RPMI8226 (cell line): ENCODE measurements around the gene RBM4.

ENCODE experiments used
- DNase-seq: peaks from one replicate; pipeline ENCODE4 v3.0.0-alpha.2; 2015

The RBM4 gene

GRCh38 chr11:66659763-66660162 lies 21.3 kb downstream of the RBM4 start:
- DNase-seq: no peak

- DNase-seq: no peak
These were observed 25.3 kb downstream of the RBM4 start for GRCh38 chr11:66663741-66664296.

- DNase-seq: no peak
These were observed 26.9 kb downstream of the RBM4 start for GRCh38 chr11:66665369-66665768.

- DNase-seq: no peak
These were observed 32.3 kb downstream of the RBM4 start for GRCh38 chr11:66670816-66671215.

- no peak for DNase-seq
These were observed 36.6 kb downstream of the RBM4 start for GRCh38 chr11:66674964-66675602.

- no peak for DNase-seq
These were observed 37.9 kb downstream of the RBM4 start for GRCh38 chr11:66676282-66676919.

- no peak for DNase-seq
These were observed 38.6 kb downstream of the RBM4 start for GRCh38 chr11:66676931-66677598.

- DNase-seq: peak; percentile 99
These were observed 39.3 kb downstream of the RBM4 start, which contains the start of gene RBM4B for GRCh38 chr11:66677599-66678375. Gene RBM4B, minus strand, starts transcription at chr11:66677887. Its CDS starts 808 bp downstream, at chr11:66677079.

GRCh38 chr11:66680966-66681645 lies 42.6 kb downstream of the RBM4 start:
- DNase-seq: no peak

GRCh38 chr11:66683877-66684276 lies 45.4 kb downstream of the RBM4 start:
- no peak for DNase-seq

- no peak for DNase-seq
These were observed 46.1 kb downstream of the RBM4 start for GRCh38 chr11:66684635-66685034.

GRCh38 chr11:66685276-66686099 lies 47.0 kb downstream of the RBM4 start:
- DNase-seq: no peak

- no peak for DNase-seq
These were observed 47.7 kb downstream of the RBM4 start for GRCh38 chr11:66686100-66686785.

- DNase-seq: no peak
These were observed 48.6 kb downstream of the RBM4 start for GRCh38 chr11:66686801-66687750.

GRCh38 chr11:66687831-66688281 lies 49.4 kb downstream of the RBM4 start:
- DNase-seq: no peak

GRCh38 chr11:66688561-66689534 lies 50.3 kb downstream of the RBM4 start:
- no peak for DNase-seq

GRCh38 chr11:66689661-66690590 lies 51.4 kb downstream of the RBM4 start:
- DNase-seq: no peak
